ENCODE data around the gene FAM163B. TPM values are rescaled to one million over a fixed set of nuclear protein-coding genes. Genes with fewer than 3 reads are reported as not detected.

FAM163B gene
- total RNA-seq, 1 experiment from 2014 or later: 2.0 TPM

DNA sequence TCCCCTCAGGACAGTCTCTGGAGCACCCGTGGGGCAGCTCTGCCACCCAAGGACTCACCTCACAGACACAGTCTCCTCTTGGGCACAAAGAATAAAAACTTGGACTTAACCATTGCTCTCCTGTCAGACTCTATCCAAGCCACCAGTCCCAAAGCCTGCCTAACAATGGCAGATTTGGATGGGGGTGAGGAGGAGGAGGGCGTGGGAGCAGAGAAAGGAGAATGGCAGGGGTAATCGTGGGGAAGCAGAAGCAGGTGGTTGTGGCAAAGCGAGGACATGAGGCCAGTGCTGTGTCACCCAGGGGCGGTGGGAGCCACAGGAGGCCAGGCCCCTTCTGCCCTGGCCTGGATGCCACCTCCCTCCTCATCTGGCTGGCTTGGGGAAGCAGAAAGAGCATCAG, 5.5 kb upstream of the FAM163B start:
- ATAC-seq (no peak), DNase-seq (ENCODE audit: low spot score) (no peak)
- Mint-ChIP-seq H3K4me3 (no peak overlapping the region), H3K27ac (no peak overlapping the region), H3K27me3 (ENCODE audit: low read depth) (peaks cover 14% of the 10 kb centered on the region), H3K9me3 (no peaks in the 10 kb centered on the region), H3K36me3 (no peaks in the 10 kb centered on the region), H3K4me1 (peaks cover 3% of the 10 kb centered on the region; the same call in 1 of the 2 replicates)
- ChIA-PET POLR2A (no interaction called here), CTCF (interaction anchor here (1.1 to 1.4 kb wide), 2 partner anchors 11 to 128 kb away, joined by 3 read pairs; no protein-coding TSS in a partner anchor)
- no peak for TF ChIP-seq FOXK1 (CRISPR knock-in tag; IDR thresholded peaks at IDR 0.05)
- TF ChIP-seq, protein P1, sequence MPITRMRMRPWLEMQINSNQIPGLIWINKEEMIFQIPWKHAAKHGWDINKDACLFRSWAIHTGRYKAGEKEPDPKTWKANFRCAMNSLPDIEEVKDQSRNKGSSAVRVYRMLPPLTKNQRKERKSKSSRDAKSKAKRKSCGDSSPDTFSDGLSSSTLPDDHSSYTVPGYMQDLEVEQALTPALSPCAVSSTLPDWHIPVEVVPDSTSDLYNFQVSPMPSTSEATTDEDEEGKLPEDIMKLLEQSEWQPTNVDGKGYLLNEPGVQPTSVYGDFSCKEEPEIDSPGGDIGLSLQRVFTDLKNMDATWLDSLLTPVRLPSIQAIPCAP (CRISPR knock-in tag; IDR thresholded peaks at IDR 0.05): no peak
- no peak for TF ChIP-seq PRRX2 (CRISPR knock-in tag; IDR thresholded peaks at IDR 0.05)
- no peak for TF ChIP-seq ZNF263 (CRISPR knock-in tag; IDR thresholded peaks at IDR 0.05; ENCODE audit: low read depth)
- TF ChIP-seq ZNF232 (CRISPR knock-in tag; IDR thresholded peaks at IDR 0.05): no peak

DNA sequence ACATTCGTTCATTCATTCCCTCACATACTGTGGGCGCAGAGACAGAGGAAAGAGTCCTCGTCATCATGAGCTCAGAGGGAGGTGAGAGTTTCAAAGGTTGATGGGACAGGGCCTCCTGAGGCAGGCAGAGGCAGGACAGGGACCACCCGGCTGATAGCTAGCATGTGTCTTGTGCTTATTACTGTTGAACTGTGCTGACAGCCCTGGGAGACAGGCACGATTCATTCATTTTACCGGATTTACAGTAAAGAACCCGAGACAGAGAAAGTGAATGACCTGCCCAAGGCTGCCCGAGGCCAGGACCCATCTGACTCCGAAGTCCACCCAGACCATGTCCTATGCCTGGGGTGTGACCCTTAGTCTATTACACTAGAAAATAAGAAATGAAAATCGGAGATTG, 4.9 kb upstream of the FAM163B start:
- Mint-ChIP-seq H3K9me3 (no peaks in the 10 kb centered on the region), H3K27ac (no peak overlapping the region), H3K4me3 (no peak overlapping the region), H3K4me1 (peaks cover 3% of the 10 kb centered on the region; the same call in 1 of the 2 replicates), H3K27me3 (ENCODE audit: low read depth) (peaks cover 18% of the 10 kb centered on the region), H3K36me3 (no peaks in the 10 kb centered on the region)
- CTCF ChIA-PET: interaction anchor here (0.6 to 1.1 kb wide), 2 partner anchors 129 to 520 kb away, joined by 3 read pairs; no protein-coding TSS in a partner anchor
- DNase-seq (ENCODE audit: low spot score): no peak
- ATAC-seq: no peak
- POLR2A ChIA-PET: no interaction called here
- TF ChIP-seq, protein P2, sequence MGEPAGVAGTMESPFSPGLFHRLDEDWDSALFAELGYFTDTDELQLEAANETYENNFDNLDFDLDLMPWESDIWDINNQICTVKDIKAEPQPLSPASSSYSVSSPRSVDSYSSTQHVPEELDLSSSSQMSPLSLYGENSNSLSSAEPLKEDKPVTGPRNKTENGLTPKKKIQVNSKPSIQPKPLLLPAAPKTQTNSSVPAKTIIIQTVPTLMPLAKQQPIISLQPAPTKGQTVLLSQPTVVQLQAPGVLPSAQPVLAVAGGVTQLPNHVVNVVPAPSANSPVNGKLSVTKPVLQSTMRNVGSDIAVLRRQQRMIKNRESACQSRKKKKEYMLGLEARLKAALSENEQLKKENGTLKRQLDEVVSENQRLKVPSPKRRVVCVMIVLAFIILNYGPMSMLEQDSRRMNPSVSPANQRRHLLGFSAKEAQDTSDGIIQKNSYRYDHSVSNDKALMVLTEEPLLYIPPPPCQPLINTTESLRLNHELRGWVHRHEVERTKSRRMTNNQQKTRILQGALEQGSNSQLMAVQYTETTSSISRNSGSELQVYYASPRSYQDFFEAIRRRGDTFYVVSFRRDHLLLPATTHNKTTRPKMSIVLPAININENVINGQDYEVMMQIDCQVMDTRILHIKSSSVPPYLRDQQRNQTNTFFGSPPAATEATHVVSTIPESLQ (CRISPR knock-in tag; IDR thresholded peaks at IDR 0.05): no peak
- TF ChIP-seq ATF1 (CRISPR knock-in tag; IDR thresholded peaks at IDR 0.05): no peak
- TF ChIP-seq, protein P3, sequence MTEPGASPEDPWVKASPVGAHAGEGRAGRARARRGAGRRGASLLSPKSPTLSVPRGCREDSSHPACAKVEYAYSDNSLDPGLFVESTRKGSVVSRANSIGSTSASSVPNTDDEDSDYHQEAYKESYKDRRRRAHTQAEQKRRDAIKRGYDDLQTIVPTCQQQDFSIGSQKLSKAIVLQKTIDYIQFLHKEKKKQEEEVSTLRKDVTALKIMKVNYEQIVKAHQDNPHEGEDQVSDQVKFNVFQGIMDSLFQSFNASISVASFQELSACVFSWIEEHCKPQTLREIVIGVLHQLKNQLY (CRISPR knock-in tag; IDR thresholded peaks at IDR 0.05): no peak
- TF ChIP-seq HMGA2 (CRISPR knock-in tag; IDR thresholded peaks at IDR 0.05): no peak
- TF ChIP-seq, protein P4, sequence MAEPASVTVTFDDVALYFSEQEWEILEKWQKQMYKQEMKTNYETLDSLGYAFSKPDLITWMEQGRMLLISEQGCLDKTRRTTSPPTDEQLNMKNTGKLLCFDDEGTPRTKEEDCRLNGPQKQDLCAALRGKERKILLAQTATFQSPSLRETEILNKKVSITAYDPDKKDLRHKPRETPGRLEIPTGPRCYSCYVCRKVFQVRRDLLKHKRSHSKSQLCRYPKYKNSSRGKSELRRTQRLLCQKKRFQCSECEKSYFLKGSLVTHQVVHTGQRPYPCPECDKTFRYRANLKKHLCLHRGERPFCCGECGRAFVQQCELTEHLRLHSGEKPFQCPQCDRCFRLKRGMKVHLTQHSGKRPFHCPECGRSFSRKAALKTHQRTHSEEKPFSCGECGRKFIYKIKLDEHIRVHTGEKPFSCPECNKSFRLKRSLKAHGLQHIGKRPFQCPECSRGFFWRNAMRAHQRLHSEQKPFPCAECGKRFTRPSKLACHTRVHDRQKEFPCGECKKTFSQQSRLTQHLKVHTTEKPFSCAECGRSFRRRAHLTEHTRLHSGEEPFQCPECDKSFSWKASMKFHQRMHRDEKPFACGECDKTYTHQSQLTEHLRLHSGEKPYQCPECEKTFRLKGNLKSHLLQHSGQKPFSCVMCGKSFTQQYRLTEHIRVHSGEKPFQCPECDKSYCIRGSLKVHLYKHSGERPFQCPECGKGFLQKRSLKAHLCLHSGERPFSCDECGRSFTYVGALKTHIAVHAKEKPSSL (CRISPR knock-in tag; conservative IDR thresholded peaks at IDR 0.05): no peak
- TF ChIP-seq, protein P5, sequence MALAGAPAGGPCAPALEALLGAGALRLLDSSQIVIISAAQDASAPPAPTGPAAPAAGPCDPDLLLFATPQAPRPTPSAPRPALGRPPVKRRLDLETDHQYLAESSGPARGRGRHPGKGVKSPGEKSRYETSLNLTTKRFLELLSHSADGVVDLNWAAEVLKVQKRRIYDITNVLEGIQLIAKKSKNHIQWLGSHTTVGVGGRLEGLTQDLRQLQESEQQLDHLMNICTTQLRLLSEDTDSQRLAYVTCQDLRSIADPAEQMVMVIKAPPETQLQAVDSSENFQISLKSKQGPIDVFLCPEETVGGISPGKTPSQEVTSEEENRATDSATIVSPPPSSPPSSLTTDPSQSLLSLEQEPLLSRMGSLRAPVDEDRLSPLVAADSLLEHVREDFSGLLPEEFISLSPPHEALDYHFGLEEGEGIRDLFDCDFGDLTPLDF (CRISPR knock-in tag; IDR thresholded peaks at IDR 0.05): no peak
- TF ChIP-seq, protein P6, sequence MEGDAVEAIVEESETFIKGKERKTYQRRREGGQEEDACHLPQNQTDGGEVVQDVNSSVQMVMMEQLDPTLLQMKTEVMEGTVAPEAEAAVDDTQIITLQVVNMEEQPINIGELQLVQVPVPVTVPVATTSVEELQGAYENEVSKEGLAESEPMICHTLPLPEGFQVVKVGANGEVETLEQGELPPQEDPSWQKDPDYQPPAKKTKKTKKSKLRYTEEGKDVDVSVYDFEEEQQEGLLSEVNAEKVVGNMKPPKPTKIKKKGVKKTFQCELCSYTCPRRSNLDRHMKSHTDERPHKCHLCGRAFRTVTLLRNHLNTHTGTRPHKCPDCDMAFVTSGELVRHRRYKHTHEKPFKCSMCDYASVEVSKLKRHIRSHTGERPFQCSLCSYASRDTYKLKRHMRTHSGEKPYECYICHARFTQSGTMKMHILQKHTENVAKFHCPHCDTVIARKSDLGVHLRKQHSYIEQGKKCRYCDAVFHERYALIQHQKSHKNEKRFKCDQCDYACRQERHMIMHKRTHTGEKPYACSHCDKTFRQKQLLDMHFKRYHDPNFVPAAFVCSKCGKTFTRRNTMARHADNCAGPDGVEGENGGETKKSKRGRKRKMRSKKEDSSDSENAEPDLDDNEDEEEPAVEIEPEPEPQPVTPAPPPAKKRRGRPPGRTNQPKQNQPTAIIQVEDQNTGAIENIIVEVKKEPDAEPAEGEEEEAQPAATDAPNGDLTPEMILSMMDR (IDR thresholded peaks at IDR 0.05): no peak
- TF ChIP-seq TCF7 (CRISPR knock-in tag; IDR thresholded peaks at IDR 0.05; ENCODE audit: low read depth): no peak
- TF ChIP-seq ETV6 (CRISPR knock-in tag; IDR thresholded peaks at IDR 0.05): no peak
- TF ChIP-seq, protein P7, sequence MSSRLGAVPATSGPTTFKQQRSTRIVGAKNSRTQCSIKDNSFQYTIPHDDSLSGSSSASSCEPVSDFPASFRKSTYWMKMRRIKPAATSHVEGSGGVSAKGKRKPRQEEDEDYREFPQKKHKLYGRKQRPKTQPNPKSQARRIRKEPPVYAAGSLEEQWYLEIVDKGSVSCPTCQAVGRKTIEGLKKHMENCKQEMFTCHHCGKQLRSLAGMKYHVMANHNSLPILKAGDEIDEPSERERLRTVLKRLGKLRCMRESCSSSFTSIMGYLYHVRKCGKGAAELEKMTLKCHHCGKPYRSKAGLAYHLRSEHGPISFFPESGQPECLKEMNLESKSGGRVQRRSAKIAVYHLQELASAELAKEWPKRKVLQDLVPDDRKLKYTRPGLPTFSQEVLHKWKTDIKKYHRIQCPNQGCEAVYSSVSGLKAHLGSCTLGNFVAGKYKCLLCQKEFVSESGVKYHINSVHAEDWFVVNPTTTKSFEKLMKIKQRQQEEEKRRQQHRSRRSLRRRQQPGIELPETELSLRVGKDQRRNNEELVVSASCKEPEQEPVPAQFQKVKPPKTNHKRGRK (CRISPR knock-in tag; IDR thresholded peaks at IDR 0.05; ENCODE audit: borderline replicate concordance): no peak
- TF ChIP-seq, protein P8, sequence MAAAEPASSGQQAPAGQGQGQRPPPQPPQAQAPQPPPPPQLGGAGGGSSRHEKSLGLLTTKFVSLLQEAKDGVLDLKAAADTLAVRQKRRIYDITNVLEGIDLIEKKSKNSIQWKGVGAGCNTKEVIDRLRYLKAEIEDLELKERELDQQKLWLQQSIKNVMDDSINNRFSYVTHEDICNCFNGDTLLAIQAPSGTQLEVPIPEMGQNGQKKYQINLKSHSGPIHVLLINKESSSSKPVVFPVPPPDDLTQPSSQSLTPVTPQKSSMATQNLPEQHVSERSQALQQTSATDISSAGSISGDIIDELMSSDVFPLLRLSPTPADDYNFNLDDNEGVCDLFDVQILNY (CRISPR knock-in tag; IDR thresholded peaks at IDR 0.05): no peak
- no peak for TF ChIP-seq OVOL2 (CRISPR knock-in tag; IDR thresholded peaks at IDR 0.05; ENCODE audit: borderline replicate concordance)

Data from WTC11 (cell line).